Activated CD4-positive, alpha-beta T cell treated with anti-CD3 and anti-CD28 coated beads, Interleukin-2, amount 50 U/mL, for 48 hours (primary cell): ENCODE measurements around the gene POLN.

ENCODE experiments used
- DNase-seq, 2 experiments: peaks; one replicate each; pipeline ENCODE4 v3.0.0-alpha.2; 2020

POLN gene

GRCh38 chr4:2079926-2080325 lies 162.0 kb downstream of the POLN start:
- no peak for DNase-seq

- DNase-seq, result no peak
Measured at GRCh38 chr4:2079006-2079405, 162.9 kb downstream of the POLN start.

GRCh38 chr4:2078584-2078983 lies 163.3 kb downstream of the POLN start:
- DNase-seq, result no peak

GRCh38 chr4:2077537-2078460 lies 164.1 kb downstream of the POLN start:
- no peak for DNase-seq

GRCh38 chr4:2076908-2077536 lies 164.9 kb downstream of the POLN start:
- no peak for DNase-seq

GRCh38 chr4:2075987-2076907 lies 165.7 kb downstream of the POLN start:
- no peak for DNase-seq

- DNase-seq, result no peak
Measured at GRCh38 chr4:2075171-2075986, 166.5 kb downstream of the POLN start.

- no peak for DNase-seq
Measured at GRCh38 chr4:2074588-2074987, 167.3 kb downstream of the POLN start.

GRCh38 chr4:2073808-2074481 lies 168.0 kb downstream of the POLN start:
- DNase-seq, result no peak

- no peak for DNase-seq
Measured at GRCh38 chr4:2072971-2073807, 168.7 kb downstream of the POLN start.

GRCh38 chr4:2071912-2072867 lies 169.7 kb downstream of the POLN start:
- no peak for DNase-seq

- no peak for DNase-seq
Measured at GRCh38 chr4:2071252-2071911, 170.5 kb downstream of the POLN start.

- no peak for DNase-seq
Measured at GRCh38 chr4:2070421-2071251, 171.3 kb downstream of the POLN start.

GRCh38 chr4:2069986-2070385 lies 171.9 kb downstream of the POLN start:
- no peak for DNase-seq

GRCh38 chr4:2069161-2069971 lies 172.6 kb downstream of the POLN start:
- DNase-seq, result no peak

- no peak for DNase-seq
Measured at GRCh38 chr4:2068566-2068965, 173.4 kb downstream of the POLN start.

GRCh38 chr4:2068198-2068470 lies 173.8 kb downstream of the POLN start:
- DNase-seq, result no peak
